ENCODE measurements around the gene BMPR2. TPM values are rescaled to one million over a fixed set of nuclear protein-coding genes. Genes with fewer than 3 reads are reported as not detected.
"Not testable (repeated sequence)": the region's sequence is repeated elsewhere in the genome, so short reads cannot be mapped to it uniquely, and the experiment has no call there.

The BMPR2 gene
- polyA plus RNA-seq, 4 donors: 48.6 to 66.1 (median 56.4) TPM

GRCh38 chr2:202444000-202444399, 67.9 kb downstream of the BMPR2 start:
- DNase-seq (ENCODE audit: low read depth in 4 of 4, low spot score in 2 of 4): no peak

GRCh38 chr2:202449344-202449743, 73.2 kb downstream of the BMPR2 start:
- DNase-seq (ENCODE audit: low read depth in 4 of 4, low spot score in 2 of 4): no peak

GRCh38 chr2:202450785-202451184, 74.7 kb downstream of the BMPR2 start:
- DNase-seq (ENCODE audit: low read depth in 4 of 4, low spot score in 2 of 4): no peak

- no peak for DNase-seq (ENCODE audit: low read depth in 4 of 4, low spot score in 2 of 4)
These were observed 76.6 kb downstream of the BMPR2 start for GRCh38 chr2:202452744-202453143.

GRCh38 chr2:202454536-202454935, 78.4 kb downstream of the BMPR2 start:
- no peak for DNase-seq (ENCODE audit: low read depth in 4 of 4, low spot score in 2 of 4)

GRCh38 chr2:202455114-202455513, 79.0 kb downstream of the BMPR2 start:
- DNase-seq (ENCODE audit: low read depth in 4 of 4, low spot score in 2 of 4): no peak

GRCh38 chr2:202460119-202460518, 84.0 kb downstream of the BMPR2 start:
- DNase-seq (ENCODE audit: low read depth in 4 of 4, low spot score in 2 of 4): no peak

- DNase-seq (ENCODE audit: low read depth in 4 of 4, low spot score in 2 of 4): no peak
These were observed 103.0 kb downstream of the BMPR2 start for GRCh38 chr2:202479090-202479489.

- no peak for DNase-seq (ENCODE audit: low read depth in 4 of 4, low spot score in 2 of 4)
These were observed 103.5 kb downstream of the BMPR2 start for GRCh38 chr2:202479610-202480009.

- DNase-seq (ENCODE audit: low read depth in 4 of 4, low spot score in 2 of 4): peak in 2 of 4 donors; percentile 2 to 7
These were observed 110.2 kb downstream of the BMPR2 start for GRCh38 chr2:202486351-202486750.

GRCh38 chr2:202488671-202489070, 112.5 kb downstream of the BMPR2 start:
- no peak for DNase-seq (ENCODE audit: low read depth in 4 of 4, low spot score in 2 of 4)

DNA sequence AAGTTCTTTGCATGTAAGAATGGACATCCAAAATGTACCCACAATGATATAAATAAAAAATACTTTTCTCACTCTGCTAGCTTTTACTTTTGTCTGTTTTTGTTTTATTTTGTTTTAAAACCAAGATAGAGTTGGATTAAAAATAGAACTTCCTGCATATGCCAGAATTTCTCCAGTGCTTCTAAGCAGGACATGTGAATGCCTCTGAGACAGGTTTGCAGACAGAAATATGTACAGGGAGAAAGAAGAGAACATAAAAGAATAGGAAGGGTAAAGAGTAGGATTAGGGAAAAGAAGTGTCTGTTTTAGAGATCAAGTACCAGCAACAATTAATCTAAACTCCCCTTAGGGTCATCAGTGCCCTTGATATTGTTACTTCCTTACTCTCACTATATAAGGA, 114.4 kb downstream of the BMPR2 start:
- DNase-seq (ENCODE audit: low read depth in 4 of 4, low spot score in 2 of 4): no peak

DNA sequence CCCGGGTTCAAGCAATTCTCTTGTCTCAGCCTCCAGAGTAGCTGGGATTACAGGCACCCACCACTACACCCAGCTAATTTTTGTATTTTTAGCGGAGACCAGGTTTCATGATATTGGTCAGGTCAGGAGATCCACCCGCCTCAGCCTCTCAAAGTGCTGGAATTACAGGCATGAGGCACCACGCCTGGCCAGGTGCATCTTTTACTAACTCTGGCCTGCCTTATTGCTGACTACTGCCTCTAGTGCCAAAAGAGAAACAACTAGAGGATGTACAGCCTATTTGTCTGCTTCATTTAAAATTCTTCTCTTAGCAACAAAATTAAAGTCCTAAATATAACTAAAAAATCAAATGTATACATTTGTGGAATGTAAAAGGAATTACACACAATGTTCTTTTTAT, 115.4 kb downstream of the BMPR2 start:
- DNase-seq (ENCODE audit: low read depth in 4 of 4, low spot score in 2 of 4): no peak

DNA sequence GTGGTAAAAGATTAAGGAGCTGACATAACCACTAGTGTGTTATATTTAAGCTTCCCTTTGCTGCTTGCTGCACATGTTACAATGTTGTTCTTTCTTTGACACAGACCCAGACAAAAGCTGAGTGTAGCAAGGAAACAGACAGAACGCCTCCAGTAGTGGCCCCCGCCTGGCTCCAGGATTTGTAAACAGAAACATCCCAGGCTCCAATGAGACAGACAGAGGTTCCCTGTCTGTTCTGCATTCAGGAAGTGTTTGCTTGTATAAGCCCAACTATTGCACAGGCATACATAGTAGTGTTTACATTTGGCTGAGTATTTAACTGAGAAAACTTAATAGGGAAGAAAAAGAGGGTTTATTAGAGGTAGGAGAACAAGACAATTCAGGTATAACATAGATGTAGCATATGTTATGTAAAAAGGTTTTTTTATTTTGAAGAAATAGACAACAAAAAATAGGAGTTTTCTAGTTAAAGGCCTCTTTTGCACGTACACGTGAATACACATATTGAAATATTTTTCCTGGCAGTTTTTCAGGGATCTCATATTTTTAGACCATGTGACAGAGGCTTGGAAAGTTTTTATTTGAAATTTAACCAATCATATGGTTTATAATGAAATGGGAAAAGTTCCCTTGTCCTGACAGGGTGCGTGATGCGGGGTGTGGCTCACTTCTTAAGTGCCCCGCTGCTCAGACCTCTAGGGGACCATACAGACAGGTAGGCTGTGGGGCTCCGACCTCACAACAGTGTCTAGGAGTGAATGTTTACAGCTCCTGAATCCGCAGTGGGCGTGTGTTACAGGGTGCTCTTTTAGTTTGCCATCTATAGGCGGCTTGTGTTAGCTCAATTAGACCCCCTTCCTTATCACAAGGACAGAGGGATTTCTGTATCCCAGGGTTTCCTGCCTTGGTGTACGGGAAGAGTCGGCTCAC, 118.4 kb downstream of the BMPR2 start:
- peak in 3 of 4 donors; percentile 24 to 34 (median 29) for DNase-seq (ENCODE audit: low read depth in 4 of 4, low spot score in 2 of 4)

DNA sequence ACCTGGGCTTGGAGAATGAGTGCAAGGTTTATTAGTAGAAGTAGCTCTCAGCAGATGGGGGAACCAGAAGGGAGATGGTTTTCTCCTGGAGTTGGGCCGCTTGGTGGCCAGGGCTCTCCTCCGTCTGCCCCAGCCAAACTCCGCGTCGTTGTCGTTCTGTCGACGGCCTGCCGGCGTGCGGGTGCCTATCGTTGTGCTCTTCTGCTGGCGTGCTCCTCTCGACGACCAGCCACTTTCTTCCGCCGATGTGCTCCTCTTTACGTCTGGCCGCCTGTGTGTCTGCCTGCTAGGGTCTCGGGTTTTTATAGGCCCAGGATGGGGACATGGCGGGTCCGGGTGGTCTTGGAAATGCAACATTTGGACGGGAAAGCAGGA, 119.1 kb downstream of the BMPR2 start:
- DNase-seq (ENCODE audit: low read depth in 4 of 4, low spot score in 2 of 4): no peak

DNA sequence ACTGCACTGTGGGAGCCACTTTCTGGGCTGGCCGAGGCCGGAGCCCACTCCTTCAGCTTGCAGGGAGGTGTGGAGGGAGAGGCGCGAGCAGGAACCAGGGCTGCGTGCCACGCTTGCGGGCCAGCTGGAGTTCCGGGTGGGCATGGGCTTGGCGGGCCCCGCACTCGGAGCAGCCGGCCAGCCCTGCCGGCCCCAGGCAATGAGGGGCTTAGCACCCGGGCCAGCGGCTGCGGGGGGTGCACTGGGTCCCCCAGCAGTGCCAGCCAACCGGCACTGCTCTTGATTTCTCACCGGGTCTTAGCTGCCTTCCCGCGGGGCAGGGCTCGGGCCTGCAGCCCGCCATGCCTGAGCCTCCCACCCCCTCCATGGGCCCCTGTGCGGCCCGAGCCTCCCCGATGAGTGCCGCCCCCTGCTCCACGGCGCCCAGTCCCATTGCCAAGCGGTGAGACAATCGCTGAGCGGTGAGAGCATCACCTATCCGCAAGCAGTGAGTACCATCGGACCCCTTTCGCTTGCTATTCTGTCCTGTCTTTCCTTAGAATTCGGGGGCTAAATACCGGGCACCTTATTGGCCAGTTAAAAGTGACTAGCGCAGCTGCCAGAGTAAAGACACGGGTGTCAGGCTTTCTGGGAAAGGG, 120.8 kb downstream of the BMPR2 start:
- not testable (repeated sequence) for DNase-seq (ENCODE audit: low read depth in 4 of 4, low spot score in 2 of 4)

DNA sequence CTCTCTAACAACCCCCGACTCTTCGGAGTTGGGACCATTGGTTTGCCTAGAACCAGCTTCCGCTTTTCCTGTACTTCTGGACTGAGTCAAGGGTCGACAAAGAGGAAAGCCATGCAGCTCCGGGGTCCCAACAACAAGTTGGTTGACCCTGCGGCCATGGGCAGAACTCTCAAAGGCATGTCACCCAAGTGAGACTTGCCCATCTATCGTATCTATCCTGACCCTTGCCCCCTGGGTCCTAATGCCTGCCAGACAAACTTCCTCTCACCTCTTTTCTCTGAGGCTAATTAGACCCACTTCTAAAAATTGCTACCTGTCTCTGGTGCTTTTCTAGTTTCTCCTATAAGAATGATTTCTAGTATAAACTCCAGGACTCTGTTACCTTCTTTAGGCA, 121.3 kb downstream of the BMPR2 start:
- DNase-seq (ENCODE audit: low read depth in 4 of 4, low spot score in 2 of 4): not testable (repeated sequence)

GRCh38 chr2:202499841-202500240, 123.7 kb downstream of the BMPR2 start:
- not testable (repeated sequence) for DNase-seq (ENCODE audit: low read depth in 4 of 4, low spot score in 2 of 4)

DNA sequence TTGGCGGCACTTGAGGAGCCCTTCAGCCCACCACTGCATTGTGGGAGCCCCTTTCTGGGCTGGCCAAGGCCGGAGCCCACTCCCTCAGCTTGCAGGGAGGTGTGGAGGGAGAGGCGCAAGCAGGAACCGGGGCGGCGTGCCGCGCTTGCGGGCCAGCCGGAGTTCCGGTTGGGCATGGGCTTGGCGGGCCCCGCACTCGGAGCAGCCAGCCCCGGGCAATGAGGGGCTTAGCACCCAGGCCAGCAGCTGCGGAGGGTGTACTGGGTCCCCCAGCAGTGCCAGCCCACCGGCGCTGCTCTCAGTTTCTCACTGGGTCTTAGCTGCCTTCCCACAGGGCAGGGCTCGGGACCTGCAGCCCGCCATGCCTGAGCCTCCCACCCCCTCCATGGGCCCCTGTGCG, 127.1 kb downstream of the BMPR2 start:
- not testable (repeated sequence) for DNase-seq (ENCODE audit: low read depth in 4 of 4, low spot score in 2 of 4)

DNA sequence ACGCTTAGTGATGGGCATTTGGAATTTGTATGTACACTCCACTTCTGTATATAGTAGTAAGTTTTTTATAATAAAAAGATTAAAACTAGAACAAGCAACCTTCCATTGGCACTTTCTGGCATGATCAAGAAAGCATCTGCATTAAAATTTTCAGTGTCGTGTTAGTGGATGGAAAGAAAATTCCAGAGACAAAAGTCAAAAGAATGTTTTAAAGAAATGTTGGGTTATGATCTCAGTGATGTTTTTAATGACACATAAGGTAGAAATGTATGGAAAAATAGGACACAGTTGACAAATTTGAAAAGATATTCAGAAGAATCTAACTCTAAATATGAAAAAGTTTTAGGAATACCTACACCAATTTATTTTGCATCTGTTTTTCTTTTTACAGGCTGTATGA, 132.6 kb downstream of the BMPR2 start:
- DNase-seq (ENCODE audit: low read depth in 4 of 4, low spot score in 2 of 4): no peak

- no peak for DNase-seq (ENCODE audit: low read depth in 4 of 4, low spot score in 2 of 4)
These were observed 134.8 kb downstream of the BMPR2 start for GRCh38 chr2:202510911-202511310.

DNA sequence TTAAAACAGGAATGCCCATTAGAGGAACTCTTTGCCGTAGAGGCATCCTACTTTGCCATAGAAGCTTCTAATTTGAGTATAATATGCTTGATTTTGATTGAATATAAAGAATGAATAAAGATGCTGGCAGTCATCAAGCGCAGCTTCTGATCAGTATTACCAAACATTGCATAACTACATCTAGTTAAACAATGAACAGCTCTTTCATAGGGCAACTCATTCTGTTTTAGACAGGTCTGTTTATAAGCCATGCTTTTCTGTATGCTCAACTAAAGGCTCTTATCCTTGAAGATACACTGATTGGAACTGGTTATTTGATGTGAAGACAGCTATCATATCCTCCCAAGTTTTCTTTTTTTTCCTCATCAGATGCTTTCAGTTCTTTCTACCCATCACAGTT, 136.0 kb downstream of the BMPR2 start:
- DNase-seq (ENCODE audit: low read depth in 4 of 4, low spot score in 2 of 4): no peak
